GM18909 (cell line): Measurements from ENCODE around the gene TGDS.

Experiments used
- ATAC-seq: cut with Tn5 transposase; IDR thresholded peaks from one replicate; pipeline ENCODE4 v1.9.1; 2021; ENCODE audit warnings: mild to moderate bottlenecking; ENCODE audit not compliant: unreplicated experiment, poor library complexity

The TGDS gene

DNA sequence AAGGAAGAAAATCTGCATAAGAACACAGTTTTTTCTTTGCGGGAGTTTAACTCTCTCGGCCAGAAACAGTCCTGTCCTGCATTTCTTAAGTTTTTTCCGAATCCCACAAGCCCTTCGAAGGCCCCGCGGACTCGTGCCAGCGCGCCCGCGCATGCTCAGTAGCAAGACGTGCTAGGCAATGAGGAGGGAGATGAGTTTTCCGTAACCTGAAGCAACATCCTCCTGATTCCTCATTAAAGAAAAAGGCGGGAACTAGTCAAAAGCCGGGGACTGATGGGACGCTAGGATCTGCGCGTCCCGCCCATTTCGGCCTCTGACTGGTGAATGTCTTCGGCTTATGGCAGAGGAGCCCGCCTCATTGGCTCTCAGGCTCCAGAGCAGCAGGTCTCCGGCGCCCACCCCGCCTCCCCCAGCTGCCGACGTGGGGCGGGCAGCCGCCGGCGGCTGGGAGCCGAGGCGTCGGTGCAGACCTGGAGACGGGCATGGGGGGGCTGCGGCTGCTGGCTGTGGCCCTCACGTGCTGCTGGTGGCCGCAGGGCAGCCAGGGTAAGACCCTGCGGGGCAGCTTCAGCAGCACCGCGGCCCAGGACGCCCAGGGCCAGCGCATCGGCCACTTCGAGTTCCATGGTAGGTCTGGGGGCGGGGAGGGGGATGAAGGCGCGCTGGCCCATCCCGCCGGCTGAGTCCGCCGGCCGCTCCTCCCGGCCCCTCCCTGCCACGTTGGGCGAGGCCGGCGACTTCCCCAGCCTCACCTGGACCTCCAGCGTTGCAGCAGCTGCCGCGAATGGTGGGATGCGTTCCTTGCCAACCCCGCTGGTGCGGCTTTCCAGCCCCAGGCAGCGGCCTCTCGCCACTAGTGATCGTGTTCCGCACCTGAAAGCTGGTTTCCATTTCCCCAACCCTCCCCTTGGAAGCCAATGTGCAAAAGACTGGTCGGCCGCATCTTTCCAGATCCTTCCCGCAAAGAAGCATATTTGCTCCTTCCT lies 5.8 kb upstream of the TGDS start, which contains the start of gene GPR180:
Gene GPR180, plus strand, starts transcription at position 412 of the 986 bp plus-strand sequence. Its CDS starts 71 bp downstream, at position 483.
- ATAC-seq = peak; percentile 99

GRCh38 chr13:94599877-94600276 lies 3.9 kb upstream of the TGDS start:
- no peak for ATAC-seq

- no peak for ATAC-seq
These were observed 2.3 kb upstream of the TGDS start for GRCh38 chr13:94598281-94598680.

GRCh38 chr13:94596575-94596971 lies 621 bp upstream of the TGDS start:
- ATAC-seq = no peak

GRCh38 chr13:94595001-94595949 lies 677 bp downstream of the TGDS start:
- ATAC-seq = peak; percentile 58

GRCh38 chr13:94590744-94591143 lies 5.2 kb downstream of the TGDS start:
- ATAC-seq = no peak

DNA sequence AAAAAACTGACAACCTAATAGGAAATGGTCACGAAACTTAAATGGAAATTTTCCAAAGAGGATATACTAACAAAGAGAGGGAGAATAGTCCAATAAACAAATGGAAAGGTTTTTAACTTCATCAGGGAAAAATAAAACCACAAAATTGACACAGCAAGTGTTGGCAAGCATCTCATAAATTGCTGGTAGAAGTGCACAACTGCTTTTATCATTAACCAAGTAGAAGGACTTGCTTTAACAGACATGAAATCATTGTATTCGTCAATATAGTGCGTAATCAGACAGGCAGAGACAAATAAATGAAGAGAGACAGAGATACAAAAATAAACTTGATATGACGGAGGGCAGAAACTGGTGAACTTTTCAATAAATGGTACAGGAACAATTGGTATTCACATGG lies 7.4 kb downstream of the TGDS start:
- no peak for ATAC-seq

DNA sequence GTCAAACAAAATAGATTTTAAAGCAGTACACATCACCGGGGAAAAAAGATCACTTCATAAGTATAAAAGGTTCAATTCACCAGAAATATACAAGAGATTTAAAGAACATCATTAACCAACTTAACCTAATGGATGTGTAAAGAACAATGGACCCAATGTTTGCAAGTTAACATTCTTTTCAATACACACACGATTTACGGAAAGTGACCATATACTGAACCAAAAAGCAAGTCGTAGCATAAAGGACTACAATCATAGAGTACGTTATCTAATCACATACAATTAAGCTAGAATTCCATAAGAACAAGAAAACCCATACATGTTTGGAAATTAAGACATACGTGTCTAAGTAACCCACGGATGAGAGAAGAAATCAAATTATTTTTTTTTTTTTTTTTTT lies 9.6 kb downstream of the TGDS start:
- ATAC-seq = no peak

GRCh38 chr13:94585543-94586101 lies 10.3 kb downstream of the TGDS start:
- no peak for ATAC-seq

- ATAC-seq = no peak
These were observed 12.0 kb downstream of the TGDS start for GRCh38 chr13:94583926-94584325.

DNA sequence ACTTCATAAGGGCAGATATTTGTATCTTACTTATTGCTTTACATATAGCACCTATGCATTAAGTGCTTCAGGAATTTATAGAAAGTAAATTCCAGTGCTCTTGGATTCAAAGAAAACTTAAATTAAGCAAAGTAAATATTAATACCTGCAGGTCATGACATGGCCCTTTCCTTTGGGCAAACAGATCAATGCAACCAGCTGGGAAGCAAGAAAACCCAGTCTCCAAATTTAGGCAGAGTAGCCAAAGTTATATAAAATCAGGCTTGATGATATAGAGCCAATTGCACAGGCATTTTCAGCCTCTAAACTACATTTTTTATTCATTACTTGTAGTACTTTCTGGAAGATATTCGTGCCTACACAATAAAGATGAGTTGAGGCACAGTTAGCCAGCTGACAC lies 16.9 kb downstream of the TGDS start:
- no peak for ATAC-seq

DNA sequence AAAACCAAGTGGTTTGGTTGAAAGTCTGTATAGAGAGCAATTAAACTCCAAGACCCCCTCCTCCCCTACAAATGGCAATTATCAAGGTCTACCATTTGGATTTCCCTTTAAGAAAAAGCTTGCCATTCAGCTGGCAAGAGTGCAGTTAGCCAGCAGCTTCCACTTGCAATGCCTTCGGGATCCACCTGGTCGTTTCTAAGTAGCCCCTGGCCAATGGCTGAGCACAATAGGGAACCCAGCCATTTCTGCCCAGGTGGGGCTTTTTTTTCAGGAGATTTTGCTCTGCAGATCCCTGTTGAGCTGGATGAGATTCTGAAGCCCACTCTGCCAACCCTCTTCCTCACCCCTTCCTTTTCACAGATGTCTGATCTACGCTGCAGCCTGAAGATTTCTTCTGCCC lies 26.3 kb downstream of the TGDS start:
- ATAC-seq = no peak

DNA sequence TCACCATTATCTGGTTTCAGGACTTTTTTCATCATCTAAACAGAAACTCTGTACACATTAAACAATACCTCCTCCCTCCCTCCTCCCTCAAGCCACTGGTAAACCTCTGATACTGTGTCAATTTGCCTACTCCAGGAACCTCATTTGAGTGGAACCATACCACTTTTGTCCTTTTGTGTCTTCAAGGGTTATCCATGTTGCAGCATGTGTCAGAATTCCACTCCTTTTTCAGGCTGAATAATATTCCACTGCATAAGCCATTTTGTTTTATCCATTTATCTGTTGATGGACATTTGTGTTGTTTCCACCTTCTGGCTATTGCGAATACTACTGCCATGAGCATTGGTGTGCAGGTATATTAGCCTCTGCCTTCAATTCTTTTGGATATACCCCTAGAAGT lies 27.5 kb downstream of the TGDS start:
- no peak for ATAC-seq

- ATAC-seq = no peak
These were observed 28.4 kb downstream of the TGDS start for GRCh38 chr13:94567581-94567980.

- no peak for ATAC-seq
These were observed 34.8 kb downstream of the TGDS start for GRCh38 chr13:94561126-94561525.

DNA sequence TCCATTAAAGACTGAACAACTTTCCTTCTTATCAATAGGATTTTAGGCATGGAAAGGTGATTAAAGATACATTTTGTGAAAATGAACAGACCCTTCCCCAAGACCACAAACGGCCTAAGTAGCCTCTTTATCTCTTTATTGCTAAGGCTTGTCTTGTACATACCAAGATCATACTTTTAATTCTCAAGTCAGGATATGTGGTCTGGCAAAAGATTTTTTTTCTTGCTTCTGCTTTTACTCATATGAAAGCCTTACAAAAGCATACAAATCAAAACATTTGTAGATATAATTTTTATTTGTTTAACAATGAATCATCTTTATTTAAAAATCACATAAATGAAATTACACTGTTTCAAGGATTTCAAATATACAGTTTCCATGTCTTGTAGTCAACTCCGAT lies 35.8 kb downstream of the TGDS start:
- no peak for ATAC-seq

- ATAC-seq = no peak
These were observed 36.6 kb downstream of the TGDS start for GRCh38 chr13:94559222-94559795.

DNA sequence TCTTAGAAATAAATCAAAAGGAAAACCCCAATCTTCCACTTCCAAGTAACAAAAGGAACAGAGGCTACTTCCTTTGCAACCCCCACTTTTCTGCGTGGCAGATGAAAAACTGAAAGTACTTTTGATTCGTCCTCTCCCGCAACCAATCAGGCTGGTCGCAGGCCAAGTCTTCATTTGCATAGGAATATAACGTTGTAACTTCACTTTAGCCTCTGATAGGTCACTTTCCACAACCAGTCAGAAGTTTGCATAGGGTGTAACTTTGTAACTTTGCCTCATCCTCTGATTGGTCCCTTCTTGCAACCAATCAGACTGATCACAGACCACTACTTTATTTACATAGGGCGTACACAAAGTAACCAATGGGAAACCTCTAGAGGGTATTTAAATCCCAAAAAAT lies 37.2 kb downstream of the TGDS start:
- no peak for ATAC-seq

- ATAC-seq = no peak
These were observed 38.2 kb downstream of the TGDS start for GRCh38 chr13:94557684-94558235.

DNA sequence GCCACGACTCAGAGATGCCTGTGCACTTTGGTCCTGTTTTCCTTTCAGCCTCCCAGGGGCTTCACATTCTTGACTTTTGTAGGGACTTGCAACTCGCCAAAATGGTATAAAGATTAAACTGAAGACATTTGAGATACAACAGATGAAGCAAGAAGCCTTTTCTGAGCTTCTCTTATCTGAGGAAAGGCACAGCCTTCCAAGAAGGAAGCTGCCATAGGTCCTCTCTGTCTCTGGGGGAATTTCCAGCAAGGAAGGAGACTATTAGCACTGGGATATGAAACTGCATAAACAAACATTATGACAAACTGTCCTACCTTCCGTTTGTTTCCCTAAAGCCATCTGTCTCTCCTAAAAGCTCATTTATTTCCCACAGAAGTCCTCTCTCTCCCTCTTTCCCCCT lies 39.3 kb downstream of the TGDS start:
- ATAC-seq = no peak
